Subcutaneous abdominal adipose tissue (tissue), 5 donors: ENCODE results near the gene BCL10.

Experiments
- H3K27ac ChIP-seq: one replicate; pipeline ENCODE4 v1.7.0; 2013; ENCODE audit warnings: low read depth, mild to moderate bottlenecking, inconsistent platforms, low read length, moderate library complexity
- H3K27me3 ChIP-seq, 5 donors: one replicate each; pipeline ENCODE4 v1.7.0; 2013; ENCODE audit warnings: low read length in 5 of 5, inconsistent platforms in 1 of 5; ENCODE audit not compliant: control insufficient read depth in 5 of 5, insufficient read depth in 4 of 5
- H3K36me3 ChIP-seq, 5 donors: one replicate each; pipeline ENCODE4 v1.7.0; 2013; ENCODE audit warnings: low read length in 5 of 5; ENCODE audit not compliant: control insufficient read depth in 5 of 5, insufficient read depth in 5 of 5
- H3K4me1 ChIP-seq, 5 donors: one replicate each; pipeline ENCODE4 v1.7.0; 2013; ENCODE audit warnings: low read length in 5 of 5, mild to moderate bottlenecking in 3 of 5, moderate library complexity in 1 of 5; ENCODE audit not compliant: control insufficient read depth in 5 of 5, insufficient read depth in 5 of 5
- H3K4me3 ChIP-seq, 5 donors: one replicate each; pipeline ENCODE4 v1.7.0; 2013; ENCODE audit warnings: low read length in 5 of 5, low read depth in 1 of 5
- H3K9ac ChIP-seq, 5 donors: one replicate each; pipeline ENCODE4 v1.7.0; 2013; ENCODE audit warnings: low read length in 5 of 5, mild to moderate bottlenecking in 4 of 5, moderate library complexity in 3 of 5
- H3K9me3 ChIP-seq, 5 donors: one replicate each; pipeline ENCODE4 v1.7.0; 2013; ENCODE audit warnings: low read length in 5 of 5; ENCODE audit not compliant: control insufficient read depth in 5 of 5
- donor health status: healthy.
- donor health status: healthy.
- donor health status: healthy.
- donor health status: healthy.
- donor health status: healthy.

The BCL10 gene

GRCh38 chr1:85245891-85246290 lies 30.5 kb downstream of the BCL10 start:
- Histone ChIP-seq H3K27me3 (no peaks in the 10 kb centered on the region), H3K36me3 (peaks cover 0 to 3% (median 0%) of the 10 kb centered on the region in 5 donors), H3K9ac (no peak overlapping the region), H3K27ac (no peak overlapping the region), H3K4me3 (no peak overlapping the region), H3K4me1 (peaks cover 0 to 13% (median 8%) of the 10 kb centered on the region in 5 donors), H3K9me3 (no peaks in the 10 kb centered on the region)

DNA sequence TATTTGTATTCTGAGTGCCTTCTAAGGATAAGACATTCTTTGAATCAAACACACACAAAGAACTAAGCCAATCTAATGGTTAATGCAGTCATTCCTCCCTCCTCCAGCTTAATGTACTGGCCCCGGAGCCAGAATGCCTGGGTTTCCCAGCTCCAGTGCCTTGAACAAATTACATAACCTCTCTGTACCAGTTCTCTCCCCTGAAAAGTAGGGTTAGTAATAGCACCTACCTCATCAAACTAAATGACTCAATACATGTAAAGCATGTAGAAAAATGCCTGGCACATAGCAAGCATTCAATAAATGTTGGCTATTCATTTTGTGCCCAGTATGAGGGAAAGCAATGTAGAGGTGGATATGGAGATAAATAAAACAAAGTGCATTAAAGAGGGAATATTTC lies 31.0 kb downstream of the BCL10 start:
- H3K9me3 ChIP-seq: no peaks in the 10 kb centered on the region

GRCh38 chr1:85244271-85245061 lies 32.0 kb downstream of the BCL10 start:
- H3K27me3 ChIP-seq: no peaks in the 10 kb centered on the region
- peak overlapping the region in 1 of 5 donors; percentile 34 for H3K9ac ChIP-seq
- H3K9me3 ChIP-seq: no peaks in the 10 kb centered on the region
- H3K27ac ChIP-seq: peak overlapping the region; percentile 51
- H3K36me3 ChIP-seq: no peaks in the 10 kb centered on the region
- peaks cover 0 to 16% (median 8%) of the 10 kb centered on the region in 5 donors for H3K4me1 ChIP-seq
- no peak overlapping the region for H3K4me3 ChIP-seq

More for the DNA sequence above, 31.0 kb downstream of the BCL10 start:
- H3K27ac ChIP-seq: no peak overlapping the region
- peaks cover 0 to 3% (median 0%) of the 10 kb centered on the region in 5 donors for H3K36me3 ChIP-seq
- H3K27me3 ChIP-seq: no peaks in the 10 kb centered on the region
- H3K4me1 ChIP-seq: peaks cover 0 to 15% (median 8%) of the 10 kb centered on the region in 5 donors
- no peak overlapping the region for H3K4me3 ChIP-seq
- no peak overlapping the region for H3K9ac ChIP-seq

- Histone ChIP-seq H3K27me3 (no peaks in the 10 kb centered on the region), H3K4me3 (no peak overlapping the region), H3K9ac (no peak overlapping the region), H3K36me3 (no peaks in the 10 kb centered on the region), H3K9me3 (no peaks in the 10 kb centered on the region), H3K27ac (no peak overlapping the region), H3K4me1 (peaks cover 0 to 16% (median 8%) of the 10 kb centered on the region in 5 donors)
These were observed 33.1 kb downstream of the BCL10 start for GRCh38 chr1:85243372-85243771.

GRCh38 chr1:85240643-85241042 lies 35.8 kb downstream of the BCL10 start:
- H3K4me3 ChIP-seq: no peak overlapping the region
- H3K9me3 ChIP-seq: no peaks in the 10 kb centered on the region
- H3K4me1 ChIP-seq: peaks cover 0 to 16% (median 8%) of the 10 kb centered on the region in 5 donors
- H3K9ac ChIP-seq: no peak overlapping the region
- H3K27me3 ChIP-seq: no peaks in the 10 kb centered on the region
- peak overlapping the region; percentile 14 for H3K27ac ChIP-seq
- H3K36me3 ChIP-seq: no peaks in the 10 kb centered on the region

- H3K36me3 ChIP-seq: no peaks in the 10 kb centered on the region
- no peaks in the 10 kb centered on the region for H3K9me3 ChIP-seq
- peak overlapping the region in 1 of 5 donors; percentile 24 for H3K9ac ChIP-seq
- H3K27me3 ChIP-seq: no peaks in the 10 kb centered on the region
- peak overlapping the region; percentile 14 for H3K27ac ChIP-seq
- peaks cover 0 to 16% (median 8%) of the 10 kb centered on the region in 5 donors for H3K4me1 ChIP-seq
- H3K4me3 ChIP-seq: no peak overlapping the region
These were observed 36.2 kb downstream of the BCL10 start for GRCh38 chr1:85240174-85240601.

DNA sequence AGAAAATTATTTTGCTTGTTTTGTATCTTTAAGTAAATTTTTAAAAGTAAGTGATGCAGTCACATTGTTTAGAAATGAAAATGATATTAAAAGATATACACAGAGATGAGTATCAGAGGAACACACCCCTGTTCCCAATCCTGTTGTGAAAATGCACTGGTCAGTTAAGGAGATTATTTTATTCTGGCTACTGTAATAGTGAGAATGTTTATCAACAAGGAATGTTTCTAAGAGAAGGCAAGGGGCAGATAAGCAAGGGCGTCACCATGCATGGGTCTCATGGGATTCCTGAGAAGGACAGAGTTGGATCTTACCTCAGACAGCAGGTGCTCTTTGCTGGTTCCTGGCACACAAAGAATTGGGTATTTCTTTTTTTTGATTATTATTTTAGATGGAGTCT lies 38.8 kb downstream of the BCL10 start:
- Histone ChIP-seq H3K4me3 (no peak overlapping the region), H3K27ac (no peak overlapping the region), H3K9ac (no peak overlapping the region), H3K36me3 (no peaks in the 10 kb centered on the region), H3K27me3 (no peaks in the 10 kb centered on the region), H3K4me1 (peaks cover 0 to 3% (median 0%) of the 10 kb centered on the region in 5 donors), H3K9me3 (no peaks in the 10 kb centered on the region)

- H3K36me3 ChIP-seq: no peaks in the 10 kb centered on the region
- peaks cover 0 to 11% (median 7%) of the 10 kb centered on the region in 5 donors for H3K4me1 ChIP-seq
- no peaks in the 10 kb centered on the region for H3K9me3 ChIP-seq
- H3K9ac ChIP-seq: no peak overlapping the region
- H3K27me3 ChIP-seq: no peaks in the 10 kb centered on the region
- H3K27ac ChIP-seq: no peak overlapping the region
- H3K4me3 ChIP-seq: no peak overlapping the region
These were observed 46.0 kb downstream of the BCL10 start for GRCh38 chr1:85230305-85230977.

DNA sequence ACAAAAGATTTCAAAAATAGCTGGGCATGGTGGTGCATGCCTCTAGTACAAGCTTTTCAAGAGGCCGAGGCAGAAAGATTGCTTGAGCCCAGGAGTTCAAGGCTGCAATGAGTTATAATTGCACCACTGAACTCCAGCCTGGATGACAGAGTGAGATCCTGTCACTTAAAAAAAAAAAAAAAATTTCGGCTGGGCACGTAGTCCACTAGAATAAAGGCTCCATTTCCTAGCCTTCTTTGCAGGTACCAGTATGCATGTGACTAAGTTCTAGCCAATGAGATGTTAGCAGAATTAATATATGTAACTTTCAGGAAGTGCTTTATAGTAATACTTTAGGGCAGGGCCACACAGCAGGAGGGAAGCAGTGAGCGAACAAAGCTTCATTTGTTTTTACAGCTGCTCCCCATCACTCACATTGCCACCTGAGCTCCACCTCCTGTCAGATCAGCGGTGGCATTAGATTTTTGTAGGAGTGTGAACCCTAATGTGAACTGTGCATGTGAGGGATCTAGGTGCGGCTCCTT lies 46.8 kb downstream of the BCL10 start:
- no peaks in the 10 kb centered on the region for H3K9me3 ChIP-seq
- no peak overlapping the region for H3K9ac ChIP-seq
- H3K27me3 ChIP-seq: no peaks in the 10 kb centered on the region
- H3K27ac ChIP-seq: no peak overlapping the region
- peaks cover 0 to 11% (median 7%) of the 10 kb centered on the region in 5 donors for H3K4me1 ChIP-seq
- H3K4me3 ChIP-seq: no peak overlapping the region
- no peaks in the 10 kb centered on the region for H3K36me3 ChIP-seq

DNA sequence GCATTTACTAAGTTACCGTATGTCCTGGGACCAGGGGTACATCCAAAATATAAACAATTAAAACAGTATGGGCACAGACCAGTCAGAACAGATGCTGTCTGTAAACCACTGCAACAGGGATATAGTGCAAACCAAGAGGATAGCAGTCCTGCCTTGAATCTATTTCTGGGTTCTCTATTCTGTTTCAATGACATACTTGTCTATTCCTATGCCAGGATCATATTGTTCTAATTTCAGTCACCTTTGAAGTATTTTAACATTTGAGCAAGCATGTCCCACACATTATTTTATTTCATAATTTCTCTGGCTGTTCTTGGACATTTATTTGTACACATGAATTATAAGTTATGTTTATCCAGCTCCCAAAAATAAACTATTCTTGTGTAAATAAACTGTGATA lies 47.5 kb downstream of the BCL10 start:
- H3K27ac ChIP-seq: no peak overlapping the region
- no peak overlapping the region for H3K9ac ChIP-seq
- H3K9me3 ChIP-seq: no peaks in the 10 kb centered on the region
- no peaks in the 10 kb centered on the region for H3K36me3 ChIP-seq
- H3K4me3 ChIP-seq: no peak overlapping the region
- H3K4me1 ChIP-seq: peaks cover 0 to 11% (median 7%) of the 10 kb centered on the region in 5 donors
- H3K27me3 ChIP-seq: no peaks in the 10 kb centered on the region
